ENCODE results near the gene PLEK.
"Not testable (repeated sequence)": the region's sequence is repeated elsewhere in the genome, so short reads cannot be mapped to it uniquely, and the experiment has no call there.

PLEK gene

GRCh38 chr2:68388772-68389171 lies 23.7 kb downstream of the PLEK start:
- DNase-seq (ENCODE audit: low read depth) = no peak
- H3K4me3 ChIP-seq (ENCODE audit: low read length) = no peak overlapping the region
- TF ChIP-seq CTCF (conservative IDR thresholded peaks at IDR 0.05; ENCODE audit: low read length) = no peak

- no peak for DNase-seq (ENCODE audit: low read depth)
- TF ChIP-seq CTCF (conservative IDR thresholded peaks at IDR 0.05; ENCODE audit: low read length) = no peak
- H3K4me3 ChIP-seq (ENCODE audit: low read length) = no peak overlapping the region
Measured at GRCh38 chr2:68390114-68390513, 25.0 kb downstream of the PLEK start.

GRCh38 chr2:68390586-68390985 lies 25.5 kb downstream of the PLEK start:
- no peak overlapping the region for H3K4me3 ChIP-seq (ENCODE audit: low read length)
- no peak for DNase-seq (ENCODE audit: low read depth)
- TF ChIP-seq CTCF (conservative IDR thresholded peaks at IDR 0.05; ENCODE audit: low read length) = no peak

- TF ChIP-seq CTCF (conservative IDR thresholded peaks at IDR 0.05; ENCODE audit: low read length) = no peak
- H3K4me3 ChIP-seq (ENCODE audit: low read length) = no peak overlapping the region
- no peak for DNase-seq (ENCODE audit: low read depth)
Measured at GRCh38 chr2:68391099-68391498, 26.0 kb downstream of the PLEK start.

- TF ChIP-seq CTCF (conservative IDR thresholded peaks at IDR 0.05; ENCODE audit: low read length) = no peak
- no peak overlapping the region for H3K4me3 ChIP-seq (ENCODE audit: low read length)
- DNase-seq (ENCODE audit: low read depth) = no peak
Measured at GRCh38 chr2:68391869-68392268, 26.8 kb downstream of the PLEK start.

GRCh38 chr2:68396093-68396492 lies 31.0 kb downstream of the PLEK start:
- no peak overlapping the region for H3K4me3 ChIP-seq (ENCODE audit: low read length)
- TF ChIP-seq CTCF (conservative IDR thresholded peaks at IDR 0.05; ENCODE audit: low read length) = no peak
- DNase-seq (ENCODE audit: low read depth) = no peak

GRCh38 chr2:68397704-68398263 lies 32.7 kb downstream of the PLEK start:
- H3K4me3 ChIP-seq (ENCODE audit: low read length) = not testable (repeated sequence)

GRCh38 chr2:68403199-68403644 lies 38.1 kb downstream of the PLEK start:
- DNase-seq (ENCODE audit: low read depth) = no peak
- no peak overlapping the region for H3K4me3 ChIP-seq (ENCODE audit: low read length)
- no peak for TF ChIP-seq CTCF (conservative IDR thresholded peaks at IDR 0.05; ENCODE audit: low read length)

More at GRCh38 chr2:68397704-68398263, 32.7 kb downstream of the PLEK start:
- not testable (repeated sequence) for DNase-seq (ENCODE audit: low read depth)

Measured in AG10803 (cell line).